ENCODE data around the gene ACSS2.

- no peak for TF ChIP-seq CTCF (IDR thresholded peaks at IDR 0.05)
- no peak for TF ChIP-seq POLR2A (IDR thresholded peaks at IDR 0.05)
These were observed 12.2 kb upstream of the ACSS2 start for GRCh38 chr20:34864216-34864615.
